Right kidney (tissue), 1 donor: ENCODE data around the gene GRM4.

Experiments
- DNase-seq: peaks from one replicate; pipeline ENCODE4 v3.0.0-alpha.2; 2016

GRM4 gene

GRCh38 chr6:34142061-34142998 lies 3.6 kb downstream of the GRM4 start:
- no peak for DNase-seq

- DNase-seq: no peak
Observed at GRCh38 chr6:34140075-34140474, 5.8 kb downstream of the GRM4 start.

GRCh38 chr6:34138914-34139510 lies 6.9 kb downstream of the GRM4 start:
- no peak for DNase-seq

- no peak for DNase-seq
Observed at GRCh38 chr6:34138191-34138590, 7.7 kb downstream of the GRM4 start.

- no peak for DNase-seq
Observed at GRCh38 chr6:34135541-34135940, 10.3 kb downstream of the GRM4 start.

- no peak for DNase-seq
Observed at GRCh38 chr6:34132486-34133185, 13.3 kb downstream of the GRM4 start.

- no peak for DNase-seq
Observed at GRCh38 chr6:34131326-34132290, 14.3 kb downstream of the GRM4 start.

- no peak for DNase-seq
Observed at GRCh38 chr6:34130862-34131261, 15.0 kb downstream of the GRM4 start.

- no peak for DNase-seq
Observed at GRCh38 chr6:34129753-34130152, 16.1 kb downstream of the GRM4 start.

GRCh38 chr6:34128045-34128444 lies 17.8 kb downstream of the GRM4 start:
- no peak for DNase-seq

GRCh38 chr6:34126419-34126818 lies 19.5 kb downstream of the GRM4 start:
- DNase-seq: no peak

GRCh38 chr6:34125939-34126338 lies 19.9 kb downstream of the GRM4 start:
- DNase-seq: no peak

GRCh38 chr6:34120953-34121675 lies 24.8 kb downstream of the GRM4 start:
- no peak for DNase-seq

GRCh38 chr6:34115915-34116314 lies 30.0 kb downstream of the GRM4 start:
- DNase-seq: no peak

- DNase-seq: peak; percentile 57
Observed at GRCh38 chr6:34115403-34115795, 30.5 kb downstream of the GRM4 start.

GRCh38 chr6:34114695-34115402 lies 31.0 kb downstream of the GRM4 start:
- DNase-seq: no peak

GRCh38 chr6:34113532-34113931 lies 32.4 kb downstream of the GRM4 start:
- DNase-seq: no peak

- no peak for DNase-seq
Observed at GRCh38 chr6:34112126-34112525, 33.8 kb downstream of the GRM4 start.

- DNase-seq: no peak
Observed at GRCh38 chr6:34110610-34111009, 35.3 kb downstream of the GRM4 start.

- no peak for DNase-seq
Observed at GRCh38 chr6:34108176-34108575, 37.7 kb downstream of the GRM4 start.

- no peak for DNase-seq
Observed at GRCh38 chr6:34106900-34107299, 39.0 kb downstream of the GRM4 start.
